HEK293 (cell line): Measurements from ENCODE around the gene DNAAF5.
A peak's percentile ranks its signal among the peaks of the same experiment; 100 is the strongest.

Source experiments
- CTCF ChIP-seq: fragments of 450-650 bp; formaldehyde crosslinking; IDR thresholded peaks from 2 replicates; pipeline ENCODE4 v1.5.1; 2016; ENCODE audit warnings: missing biosample characterization, missing genetic modification characterization
- GLIS2 ChIP-seq: fragments of 450-650 bp; formaldehyde crosslinking; IDR thresholded peaks from 2 replicates; pipeline ENCODE4 v1.5.1; 2016; ENCODE audit warnings: missing biosample characterization, missing genetic modification characterization
- HOXD13 ChIP-seq: sonication (generic); formaldehyde crosslinking; IDR thresholded peaks from 2 replicates; pipeline ENCODE4 v1.8.0; 2022; ENCODE audit warnings: missing genetic modification reagents, borderline replicate concordance
- MEIS1 ChIP-seq: sonication (generic); formaldehyde crosslinking; IDR thresholded peaks from 2 replicates; pipeline ENCODE4 v1.8.1; 2022; ENCODE audit warnings: missing genetic modification reagents, mild to moderate bottlenecking, borderline replicate concordance
- MZF1 ChIP-seq: fragments of 450-650 bp; formaldehyde crosslinking; IDR thresholded peaks from 2 replicates; pipeline ENCODE4 v1.5.1; 2017; ENCODE audit warnings: missing biosample characterization, missing genetic modification characterization, borderline replicate concordance
- TCF7L2 ChIP-seq: IDR thresholded peaks from 2 replicates; pipeline ENCODE4 v1.6.1; 2011; ENCODE audit warnings: low read depth, mild to moderate bottlenecking, inconsistent platforms, low read length, moderate library complexity, borderline replicate concordance
- ZBTB21 ChIP-seq: fragments of 450-650 bp; formaldehyde crosslinking; IDR thresholded peaks from 2 replicates; pipeline ENCODE4 v1.5.1; 2017; ENCODE audit warnings: missing biosample characterization, missing genetic modification characterization
- ZBTB7A ChIP-seq: fragments of 450-650 bp; formaldehyde crosslinking; IDR thresholded peaks from 2 replicates; pipeline ENCODE4 v1.5.1; 2016; ENCODE audit warnings: low read depth, missing biosample characterization, missing genetic modification characterization
- ZIC2 ChIP-seq: fragments of 450-650 bp; formaldehyde crosslinking; IDR thresholded peaks from 2 replicates; pipeline ENCODE4 v1.5.1; 2016; ENCODE audit warnings: missing biosample characterization, missing genetic modification characterization
- ZNF202 ChIP-seq: fragments of 450-650 bp; formaldehyde crosslinking; IDR thresholded peaks from 2 replicates; pipeline ENCODE4 v1.5.1; 2016; ENCODE audit warnings: missing biosample characterization, missing genetic modification characterization, borderline replicate concordance
- ZNF214 ChIP-seq: fragments of 450-650 bp; formaldehyde crosslinking; IDR thresholded peaks from 2 replicates; pipeline ENCODE4 v1.5.1; 2017; ENCODE audit warnings: missing biosample characterization, mild to moderate bottlenecking, missing genetic modification characterization, borderline replicate concordance
- ZNF223 ChIP-seq: fragments of 450-650 bp; formaldehyde crosslinking; IDR thresholded peaks from 2 replicates; pipeline ENCODE4 v1.5.1; 2016; ENCODE audit warnings: missing biosample characterization, missing genetic modification characterization
- ZNF311 ChIP-seq: fragments of 450-650 bp; formaldehyde crosslinking; IDR thresholded peaks from 2 replicates; pipeline ENCODE4 v1.5.1; 2017; ENCODE audit warnings: missing biosample characterization, missing genetic modification characterization, borderline replicate concordance
- ZNF324 ChIP-seq: fragments of 450-650 bp; formaldehyde crosslinking; IDR thresholded peaks from 2 replicates; pipeline ENCODE4 v1.5.1; 2016; ENCODE audit warnings: missing biosample characterization, missing genetic modification characterization
- ZNF433 ChIP-seq: fragments of 450-650 bp; formaldehyde crosslinking; IDR thresholded peaks from 2 replicates; pipeline ENCODE4 v1.5.1; 2016; ENCODE audit warnings: missing biosample characterization, missing genetic modification characterization, low read depth
- ZNF513 ChIP-seq: fragments of 450-650 bp; IDR thresholded peaks from 2 replicates; pipeline ENCODE4 v1.5.1; 2018; ENCODE audit warnings: missing biosample characterization, missing genetic modification characterization
- ZNF585B ChIP-seq: fragments of 450-650 bp; formaldehyde crosslinking; IDR thresholded peaks from 2 replicates; pipeline ENCODE4 v1.5.1; 2016; ENCODE audit warnings: missing biosample characterization, missing genetic modification characterization
- ZNF596 ChIP-seq: fragments of 450-650 bp; IDR thresholded peaks from 2 replicates; pipeline ENCODE4 v1.5.0; 2018; ENCODE audit warnings: missing biosample characterization, mild to moderate bottlenecking, missing genetic modification characterization, moderate library complexity
- ZNF621 ChIP-seq: fragments of 450-650 bp; formaldehyde crosslinking; IDR thresholded peaks from 2 replicates; pipeline ENCODE4 v1.5.1; 2017; ENCODE audit warnings: missing biosample characterization, missing genetic modification characterization
- ZNF677 ChIP-seq: fragments of 450-650 bp; IDR thresholded peaks from 2 replicates; pipeline ENCODE4 v1.5.0; 2018; ENCODE audit warnings: missing biosample characterization, mild to moderate bottlenecking, missing genetic modification characterization, moderate library complexity
- ZNF707 ChIP-seq: fragments of 450-650 bp; formaldehyde crosslinking; IDR thresholded peaks from 2 replicates; pipeline ENCODE4 v1.5.1; 2016; ENCODE audit warnings: missing biosample characterization, missing genetic modification characterization
- ZNF777 ChIP-seq: fragments of 450-650 bp; formaldehyde crosslinking; IDR thresholded peaks from 2 replicates; pipeline ENCODE4 v1.5.1; 2017; ENCODE audit warnings: missing biosample characterization, missing genetic modification characterization, borderline replicate concordance
- ZSCAN4 ChIP-seq: fragments of 450-650 bp; formaldehyde crosslinking; IDR thresholded peaks from 2 replicates; pipeline ENCODE4 v1.5.1; 2017; ENCODE audit warnings: missing biosample characterization, missing genetic modification characterization
- ZXDB ChIP-seq: fragments of 450-650 bp; formaldehyde crosslinking; IDR thresholded peaks from 2 replicates; pipeline ENCODE4 v1.5.1; 2016; ENCODE audit warnings: missing biosample characterization, missing genetic modification characterization
- TF ChIP-seq, protein P1 (sequence below): fragments of 450-650 bp; formaldehyde crosslinking; conservative IDR thresholded peaks from 2 replicates; pipeline ENCODE4 v1.5.1; 2016; ENCODE audit warnings: low read depth, missing biosample characterization, missing genetic modification characterization
- TF ChIP-seq, protein P2 (sequence below): fragments of 450-650 bp; formaldehyde crosslinking; IDR thresholded peaks from 2 replicates; pipeline ENCODE4 v1.5.1; 2016; ENCODE audit warnings: missing biosample characterization, missing genetic modification characterization
- TF ChIP-seq, protein P3 (sequence below): fragments of 450-650 bp; formaldehyde crosslinking; IDR thresholded peaks from 2 replicates; pipeline ENCODE4 v1.5.1; 2016; ENCODE audit warnings: missing biosample characterization, missing genetic modification characterization

Gene DNAAF5

DNA sequence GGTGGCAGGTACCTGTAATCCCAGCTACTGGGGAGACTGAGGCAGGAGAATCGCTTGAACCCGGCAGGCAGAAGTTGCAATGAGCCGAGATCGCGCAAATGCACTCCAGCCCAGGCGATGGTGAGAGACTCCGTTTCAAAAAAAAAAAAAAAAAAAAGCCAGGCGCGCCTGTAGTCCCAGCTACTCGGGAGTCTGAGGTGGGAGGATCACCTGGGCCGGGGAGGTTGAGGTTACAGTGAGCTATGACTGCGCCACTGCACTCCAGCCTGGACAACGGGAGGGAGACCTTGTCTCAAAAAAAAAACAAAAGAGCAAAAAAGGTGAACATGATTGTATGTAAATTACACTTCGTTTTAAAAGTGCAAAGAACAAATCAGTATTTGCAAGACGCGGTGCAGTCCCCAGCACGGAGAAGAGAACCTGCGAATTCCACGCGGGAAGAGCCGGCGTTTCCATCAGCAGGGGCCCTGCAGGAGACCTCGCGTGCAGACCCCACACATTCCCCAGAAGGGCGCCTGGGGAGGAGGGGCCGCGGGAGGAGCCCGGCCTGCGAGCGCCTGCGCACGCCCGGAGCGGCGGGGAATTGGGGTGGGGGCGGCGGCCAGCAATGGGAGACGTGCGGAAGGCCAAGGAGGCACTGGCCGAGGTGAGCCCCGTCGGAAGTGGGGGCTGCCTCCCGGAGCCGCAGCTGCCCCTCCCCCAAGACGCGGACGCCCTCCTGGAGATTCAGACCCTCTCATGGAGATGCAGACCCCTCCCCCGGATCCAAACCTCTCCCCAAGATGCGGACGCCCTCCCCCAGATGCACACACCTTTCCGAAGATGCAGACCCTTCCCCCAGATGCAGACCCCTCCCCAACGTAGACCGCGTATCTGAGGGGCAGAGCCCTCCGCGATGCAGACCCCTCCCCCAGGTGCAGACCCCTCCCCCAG is 89.1 kb downstream of the DNAAF5 start (continued):
- TF ChIP-seq, protein P1, sequence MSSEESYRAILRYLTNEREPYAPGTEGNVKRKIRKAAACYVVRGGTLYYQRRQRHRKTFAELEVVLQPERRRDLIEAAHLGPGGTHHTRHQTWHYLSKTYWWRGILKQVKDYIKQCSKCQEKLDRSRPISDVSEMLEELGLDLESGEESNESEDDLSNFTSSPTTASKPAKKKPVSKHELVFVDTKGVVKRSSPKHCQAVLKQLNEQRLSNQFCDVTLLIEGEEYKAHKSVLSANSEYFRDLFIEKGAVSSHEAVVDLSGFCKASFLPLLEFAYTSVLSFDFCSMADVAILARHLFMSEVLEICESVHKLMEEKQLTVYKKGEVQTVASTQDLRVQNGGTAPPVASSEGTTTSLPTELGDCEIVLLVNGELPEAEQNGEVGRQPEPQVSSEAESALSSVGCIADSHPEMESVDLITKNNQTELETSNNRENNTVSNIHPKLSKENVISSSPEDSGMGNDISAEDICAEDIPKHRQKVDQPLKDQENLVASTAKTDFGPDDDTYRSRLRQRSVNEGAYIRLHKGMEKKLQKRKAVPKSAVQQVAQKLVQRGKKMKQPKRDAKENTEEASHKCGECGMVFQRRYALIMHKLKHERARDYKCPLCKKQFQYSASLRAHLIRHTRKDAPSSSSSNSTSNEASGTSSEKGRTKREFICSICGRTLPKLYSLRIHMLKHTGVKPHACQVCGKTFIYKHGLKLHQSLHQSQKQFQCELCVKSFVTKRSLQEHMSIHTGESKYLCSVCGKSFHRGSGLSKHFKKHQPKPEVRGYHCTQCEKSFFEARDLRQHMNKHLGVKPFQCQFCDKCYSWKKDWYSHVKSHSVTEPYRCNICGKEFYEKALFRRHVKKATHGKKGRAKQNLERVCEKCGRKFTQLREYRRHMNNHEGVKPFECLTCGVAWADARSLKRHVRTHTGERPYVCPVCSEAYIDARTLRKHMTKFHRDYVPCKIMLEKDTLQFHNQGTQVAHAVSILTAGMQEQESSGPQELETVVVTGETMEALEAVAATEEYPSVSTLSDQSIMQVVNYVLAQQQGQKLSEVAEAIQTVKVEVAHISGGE (tag by site-specific recombination) = no peak
- TF ChIP-seq ZBTB21 (no peak), ZNF433 (tag by site-specific recombination) (no peak), MEIS1 (CRISPR knock-in tag) (no peak), ZNF324 (tag by site-specific recombination) (no peak), CTCF (tag by site-specific recombination) (no peak), ZNF621 (no peak), ZNF777 (tag by site-specific recombination) (0 out of 2 replicates have a peak, but pooled peaks have one; percentile 20), ZNF214 (tag by site-specific recombination) (no peak), ZXDB (tag by site-specific recombination) (0 out of 2 replicates have a peak, but pooled peaks have one; percentile 15), ZNF707 (tag by site-specific recombination) (no peak), ZSCAN4 (tag by site-specific recombination) (no peak), ZNF223 (tag by site-specific recombination) (no peak), ZNF596 (no peak), ZBTB7A (tag by site-specific recombination) (peak; percentile 97), TCF7L2 (no peak), MZF1 (tag by site-specific recombination) (no peak), ZNF513 (tag by site-specific recombination) (no peak), ZNF677 (tag by site-specific recombination) (no peak), ZIC2 (tag by site-specific recombination) (peak; percentile 76), ZNF311 (tag by site-specific recombination) (no peak), HOXD13 (CRISPR knock-in tag) (no peak), ZNF202 (tag by site-specific recombination) (no peak), ZNF585B (tag by site-specific recombination) (no peak), GLIS2 (tag by site-specific recombination) (peak; percentile 79)
- TF ChIP-seq, protein P2, sequence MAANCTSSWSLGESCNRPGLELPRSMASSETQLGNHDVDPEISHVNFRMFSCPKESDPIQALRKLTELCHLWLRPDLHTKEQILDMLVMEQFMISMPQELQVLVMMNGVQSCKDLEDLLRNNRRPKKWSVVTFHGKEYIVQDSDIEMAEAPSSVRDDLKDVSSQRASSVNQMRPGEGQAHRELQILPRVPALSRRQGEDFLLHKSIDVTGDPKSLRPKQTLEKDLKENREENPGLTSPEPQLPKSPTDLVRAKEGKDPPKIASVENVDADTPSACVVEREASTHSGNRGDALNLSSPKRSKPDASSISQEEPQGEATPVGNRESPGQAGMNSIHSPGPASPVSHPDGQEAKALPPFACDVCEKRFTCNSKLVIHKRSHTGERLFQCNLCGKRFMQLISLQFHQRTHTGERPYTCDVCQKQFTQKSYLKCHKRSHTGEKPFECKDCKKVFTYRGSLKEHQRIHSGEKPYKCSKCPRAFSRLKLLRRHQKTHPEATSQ (tag by site-specific recombination) = no peak
- TF ChIP-seq, protein P3, sequence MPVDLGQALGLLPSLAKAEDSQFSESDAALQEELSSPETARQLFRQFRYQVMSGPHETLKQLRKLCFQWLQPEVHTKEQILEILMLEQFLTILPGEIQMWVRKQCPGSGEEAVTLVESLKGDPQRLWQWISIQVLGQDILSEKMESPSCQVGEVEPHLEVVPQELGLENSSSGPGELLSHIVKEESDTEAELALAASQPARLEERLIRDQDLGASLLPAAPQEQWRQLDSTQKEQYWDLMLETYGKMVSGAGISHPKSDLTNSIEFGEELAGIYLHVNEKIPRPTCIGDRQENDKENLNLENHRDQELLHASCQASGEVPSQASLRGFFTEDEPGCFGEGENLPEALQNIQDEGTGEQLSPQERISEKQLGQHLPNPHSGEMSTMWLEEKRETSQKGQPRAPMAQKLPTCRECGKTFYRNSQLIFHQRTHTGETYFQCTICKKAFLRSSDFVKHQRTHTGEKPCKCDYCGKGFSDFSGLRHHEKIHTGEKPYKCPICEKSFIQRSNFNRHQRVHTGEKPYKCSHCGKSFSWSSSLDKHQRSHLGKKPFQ (tag by site-specific recombination) = no peak
